Activated T-cell treated with anti-CD3 and anti-CD28 coated beads for 48 hours (primary cell): ENCODE data around the gene MMP19.
A peak's percentile ranks its signal among the peaks of the same experiment; 100 is the strongest.
"Not testable (repeated sequence)": the region's sequence is repeated elsewhere in the genome, so short reads cannot be mapped to it uniquely, and the experiment has no call there.

ENCODE experiments used
- DNase-seq: peaks from one replicate; pipeline ENCODE4 v3.0.0-alpha.2; 2020; ENCODE audit warnings: low read depth

MMP19 gene

GRCh38 chr12:55843431-55843830 lies 695 bp upstream of the MMP19 start:
- no peak for DNase-seq

GRCh38 chr12:55840581-55841351 lies 2.0 kb downstream of the MMP19 start:
- DNase-seq: no peak

- no peak for DNase-seq
These were observed 3.2 kb downstream of the MMP19 start for GRCh38 chr12:55839345-55840140.

- DNase-seq: no peak
These were observed 4.4 kb downstream of the MMP19 start for GRCh38 chr12:55838361-55838760.

- not testable (repeated sequence) for DNase-seq
These were observed 8.3 kb downstream of the MMP19 start for GRCh38 chr12:55834400-55834799.

GRCh38 chr12:55833056-55833455 lies 9.7 kb downstream of the MMP19 start:
- no peak for DNase-seq

GRCh38 chr12:55831447-55831815 lies 11.3 kb downstream of the MMP19 start:
- no peak for DNase-seq

- DNase-seq: peak; percentile 31
These were observed 11.9 kb downstream of the MMP19 start for GRCh38 chr12:55830601-55831446.

GRCh38 chr12:55829967-55830600 lies 12.7 kb downstream of the MMP19 start:
- peak; percentile 22 for DNase-seq

GRCh38 chr12:55828357-55828756 lies 14.4 kb downstream of the MMP19 start:
- no peak for DNase-seq

GRCh38 chr12:55827806-55828205 lies 14.9 kb downstream of the MMP19 start:
- DNase-seq: no peak

- no peak for DNase-seq
These were observed 18.0 kb downstream of the MMP19 start for GRCh38 chr12:55824726-55825125.

GRCh38 chr12:55823419-55823818 lies 19.3 kb downstream of the MMP19 start:
- no peak for DNase-seq

GRCh38 chr12:55822228-55822627 lies 20.5 kb downstream of the MMP19 start:
- DNase-seq: no peak

- no peak for DNase-seq
These were observed 22.1 kb downstream of the MMP19 start for GRCh38 chr12:55820679-55821078.

GRCh38 chr12:55818886-55819285 lies 23.9 kb downstream of the MMP19 start:
- no peak for DNase-seq

GRCh38 chr12:55818140-55818728 lies 24.5 kb downstream of the MMP19 start:
- no peak for DNase-seq

GRCh38 chr12:55817345-55818139 lies 25.2 kb downstream of the MMP19 start, which contains the start of the genes ORMDL2 and SARNP:
Gene ORMDL2 (plus strand): TSS chr12:55818041. CDS start chr12:55819000, 959 bp downstream.
Gene SARNP (minus strand): TSS chr12:55817724. CDS start chr12:55817701, 23 bp downstream.
- peak; percentile 91 for DNase-seq

GRCh38 chr12:55816881-55817344 lies 25.8 kb downstream of the MMP19 start:
- no peak for DNase-seq

- no peak for DNase-seq
These were observed 27.3 kb downstream of the MMP19 start for GRCh38 chr12:55815473-55815872.
